Astrocyte of the hippocampus (primary cell): Measurements from ENCODE around the gene ZNF620.
"Not testable (repeated sequence)": the region's sequence is repeated elsewhere in the genome, so short reads cannot be mapped to it uniquely, and the experiment has no call there.

Experiments used
- DNase-seq: peaks from one replicate; pipeline ENCODE4 v3.0.0; 2011; ENCODE audit warnings: low read depth, low spot score

Gene ZNF620

GRCh38 chr3:40502034-40502433 is 3.8 kb upstream of the ZNF620 start:
- no peak for DNase-seq

- peak; percentile 82 for DNase-seq
These were observed 1.0 kb upstream of the ZNF620 start for GRCh38 chr3:40504636-40505430.

DNA sequence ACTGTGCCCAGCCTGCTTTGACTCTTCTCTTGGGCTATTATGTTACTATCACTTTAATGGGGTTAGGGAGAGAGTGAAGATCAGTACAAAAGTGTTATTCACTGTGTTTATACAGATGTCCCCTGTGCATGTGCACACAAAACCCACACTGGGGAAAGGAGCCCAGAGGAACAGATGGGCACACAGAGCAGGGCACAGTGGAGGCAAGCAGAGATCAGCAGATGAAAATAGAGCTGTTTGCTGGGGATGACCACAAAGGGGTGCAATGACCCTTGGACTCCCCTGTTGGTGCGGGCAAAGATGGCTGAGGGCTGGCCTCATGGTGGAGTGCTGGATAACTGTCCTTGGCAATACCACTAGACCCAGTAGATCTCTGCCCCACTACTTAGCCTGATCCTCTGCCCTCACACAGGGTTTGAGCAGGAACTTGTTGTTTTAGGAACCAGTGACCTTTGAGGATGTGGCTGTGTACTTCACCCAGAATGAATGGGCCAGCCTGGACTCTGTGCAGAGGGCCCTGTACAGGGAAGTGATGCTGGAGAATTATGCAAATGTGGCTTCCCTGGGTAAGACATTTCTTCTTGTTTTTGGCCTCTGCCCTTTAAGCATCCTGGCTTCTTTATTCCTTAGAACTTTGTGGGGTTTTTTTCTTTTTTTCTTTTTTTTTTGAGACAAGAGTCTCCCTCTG is 5.3 kb downstream of the ZNF620 start:
- DNase-seq = no peak

GRCh38 chr3:40516201-40516600 is 10.4 kb downstream of the ZNF620 start:
- peak; percentile 66 for DNase-seq

DNA sequence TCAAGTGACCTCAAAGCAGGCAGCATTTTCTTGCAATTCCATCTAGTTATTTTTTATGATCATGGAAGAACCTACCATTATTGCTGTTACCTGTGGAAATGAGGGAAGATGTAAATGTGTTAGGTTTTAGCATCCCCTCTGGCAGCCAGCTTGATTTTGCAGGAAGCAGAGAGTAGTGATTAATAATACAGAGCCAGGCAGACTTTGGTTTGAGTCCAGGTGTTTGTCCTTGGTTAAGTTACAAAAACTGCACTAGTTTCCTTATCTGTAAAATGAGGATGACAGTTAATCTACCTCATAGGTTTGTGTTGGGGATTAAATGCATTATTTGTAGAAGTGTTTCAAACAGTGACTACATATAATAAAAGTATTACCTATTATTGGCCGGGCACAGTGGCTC is 12.2 kb downstream of the ZNF620 start:
- DNase-seq = no peak

GRCh38 chr3:40518848-40519247 is 13.0 kb downstream of the ZNF620 start:
- no peak for DNase-seq

- no peak for DNase-seq
These were observed 15.4 kb downstream of the ZNF620 start for GRCh38 chr3:40521254-40521653.

DNA sequence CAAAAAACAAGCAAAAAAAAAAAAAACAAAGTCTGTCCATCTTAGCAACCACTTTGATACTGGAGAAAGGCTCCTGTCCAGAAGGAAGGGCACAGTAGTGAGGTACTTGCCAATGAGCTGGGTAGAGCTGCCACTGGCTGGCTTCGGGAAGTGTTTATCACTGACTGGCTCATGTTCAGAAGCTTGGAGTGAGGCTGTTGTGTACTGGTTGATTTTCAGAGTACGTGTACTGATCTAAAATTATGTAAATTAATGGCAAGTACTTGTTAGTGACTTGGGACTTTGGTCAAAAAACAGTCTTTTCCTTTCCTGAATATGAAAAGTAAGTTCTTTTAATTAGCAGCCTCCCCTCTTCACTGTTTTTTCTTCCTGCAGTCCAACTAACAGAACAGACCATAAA is 17.9 kb downstream of the ZNF620 start:
- peak; percentile 8 for DNase-seq

- DNase-seq = no peak
These were observed 18.4 kb downstream of the ZNF620 start for GRCh38 chr3:40524222-40524567.

DNA sequence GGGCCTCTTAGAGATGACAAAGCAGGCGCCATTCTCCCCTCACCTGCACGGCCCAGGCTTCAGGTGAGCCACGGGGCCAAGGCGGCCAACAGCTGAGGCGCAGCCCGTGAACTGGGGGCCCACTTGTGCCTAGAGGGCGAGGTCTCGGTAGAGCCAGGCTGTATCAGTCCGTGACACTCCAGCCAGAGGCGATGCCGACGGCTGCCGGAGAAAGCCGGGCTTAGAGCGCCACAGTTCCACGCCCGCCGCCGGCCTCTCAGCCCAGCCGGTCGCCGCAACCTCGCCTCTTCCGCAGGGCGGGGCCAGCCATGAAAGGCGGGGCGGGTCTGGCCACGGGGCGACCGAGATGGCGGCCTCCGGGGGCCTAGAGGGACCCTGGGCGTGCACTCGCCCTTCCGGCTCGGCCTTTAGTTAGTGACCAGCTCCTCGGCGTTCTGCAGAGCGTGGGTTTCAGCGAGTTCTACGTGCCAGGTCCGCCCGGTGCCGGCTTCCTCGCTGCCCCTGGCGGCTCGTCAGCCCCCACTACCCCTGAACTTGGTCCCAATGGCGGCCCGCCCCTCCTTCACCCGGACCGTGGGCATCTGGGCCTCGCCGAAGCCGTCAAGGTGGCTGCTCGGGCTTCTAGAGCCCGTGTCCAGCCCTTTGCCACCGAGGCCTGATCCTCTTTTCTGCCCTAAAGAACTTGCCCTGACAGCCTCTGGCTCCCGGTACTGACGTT is 18.9 kb downstream of the ZNF620 start, which contains the start of gene ZNF621:
ZNF621 (plus strand) TSS at position 393 of the 718 bp plus-strand sequence. CDS start 881 bp downstream, outside the sequence.
- DNase-seq = peak; percentile 95

DNA sequence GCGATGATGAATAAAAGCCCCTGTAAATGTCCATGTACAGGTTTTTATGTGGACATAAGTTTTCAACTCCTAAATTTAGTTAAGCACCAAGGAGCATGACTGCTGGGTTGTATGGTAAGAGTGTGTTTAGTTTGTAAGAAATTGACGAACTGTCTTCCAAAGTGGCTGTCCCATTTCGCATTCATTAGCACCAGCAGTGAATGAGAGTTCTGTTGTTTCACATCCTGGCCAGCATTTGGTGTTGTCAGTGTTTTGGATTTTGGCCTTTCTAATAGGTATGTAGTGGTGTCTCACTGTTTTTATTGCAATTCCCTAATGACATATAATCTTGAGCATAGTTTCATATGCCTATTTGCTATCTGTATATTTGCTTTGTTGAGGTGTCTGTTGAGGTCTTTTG is 22.6 kb downstream of the ZNF620 start:
- DNase-seq = no peak

DNA sequence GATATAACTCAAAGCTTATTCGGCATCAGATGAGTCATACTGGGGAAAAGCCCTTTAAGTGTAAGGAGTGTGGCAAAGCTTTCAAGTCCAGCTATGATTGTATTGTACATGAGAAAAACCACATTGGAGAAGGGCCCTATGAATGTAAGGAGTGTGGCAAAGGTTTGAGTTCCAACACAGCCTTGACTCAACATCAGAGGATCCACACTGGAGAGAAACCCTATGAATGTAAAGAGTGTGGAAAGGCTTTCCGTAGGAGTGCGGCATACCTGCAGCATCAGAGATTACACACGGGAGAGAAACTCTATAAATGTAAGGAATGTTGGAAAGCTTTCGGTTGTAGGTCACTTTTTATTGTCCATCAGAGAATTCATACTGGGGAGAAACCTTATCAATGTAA is 26.4 kb downstream of the ZNF620 start:
- no peak for DNase-seq

- DNase-seq = no peak
These were observed 28.4 kb downstream of the ZNF620 start for GRCh38 chr3:40534283-40534682.

DNA sequence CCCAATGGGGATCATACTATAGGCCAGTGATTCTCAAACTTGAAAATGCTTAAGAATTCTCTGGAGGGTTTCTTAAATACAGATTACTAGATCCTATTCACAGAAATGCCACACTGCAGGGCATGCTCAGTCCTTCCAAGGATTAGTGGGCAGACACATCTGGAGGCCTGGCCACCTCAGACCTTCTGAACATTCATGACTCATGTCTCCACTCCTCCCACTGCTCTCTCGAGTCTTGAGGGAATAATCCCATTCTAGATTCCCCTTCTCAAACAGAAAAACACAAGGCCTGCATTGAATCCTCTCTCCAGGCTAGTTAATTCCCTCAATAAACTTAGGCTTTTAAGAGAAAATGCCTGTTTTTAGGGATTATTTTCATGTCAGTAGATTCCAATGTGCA is 41.0 kb downstream of the ZNF620 start:
- DNase-seq = peak; percentile 52

DNA sequence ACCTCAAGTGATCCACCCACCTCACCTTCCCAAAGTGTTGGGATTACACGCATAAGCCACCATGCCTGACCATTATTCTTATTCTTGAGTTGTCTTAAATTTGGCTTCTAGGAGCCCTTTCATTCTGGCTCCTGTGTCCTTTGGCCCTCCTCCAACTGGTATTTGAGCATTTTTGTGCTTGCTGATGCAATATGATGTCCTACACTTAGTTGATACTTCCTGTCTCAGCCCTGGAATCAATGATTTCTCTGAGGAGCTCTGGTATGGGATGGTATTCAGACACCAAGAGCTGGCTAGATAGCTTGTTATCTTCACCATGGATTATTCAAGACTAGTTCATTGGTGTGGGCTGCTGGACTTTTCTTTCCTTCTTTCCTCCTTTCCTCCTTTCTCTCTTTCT is 44.3 kb downstream of the ZNF620 start:
- DNase-seq = no peak

- peak; percentile 43 for DNase-seq
These were observed 51.8 kb downstream of the ZNF620 start for GRCh38 chr3:40557575-40558161.

GRCh38 chr3:40562482-40562881 is 56.6 kb downstream of the ZNF620 start:
- not testable (repeated sequence) for DNase-seq

GRCh38 chr3:40565629-40566028 is 59.8 kb downstream of the ZNF620 start:
- DNase-seq = not testable (repeated sequence)

- no peak for DNase-seq
These were observed 60.9 kb downstream of the ZNF620 start for GRCh38 chr3:40566694-40567093.
